HG02763 (cell line): Measurements from ENCODE around the gene UBE2S.
"Not testable (repeated sequence)": the region's sequence is repeated elsewhere in the genome, so short reads cannot be mapped to it uniquely, and the experiment has no call there.

ENCODE experiments used
- ATAC-seq: cut with Tn5 transposase; IDR thresholded peaks from one replicate; pipeline ENCODE4 v1.9.1; 2021; ENCODE audit warnings: mild to moderate bottlenecking, moderate library complexity; ENCODE audit not compliant: unreplicated experiment

The UBE2S gene

GRCh38 chr19:55406826-55407549 is 600 bp downstream of the UBE2S start:
- no peak for ATAC-seq

GRCh38 chr19:55406091-55406825 is 1.3 kb downstream of the UBE2S start:
- no peak for ATAC-seq

GRCh38 chr19:55405638-55406037 is 1.9 kb downstream of the UBE2S start:
- ATAC-seq, result no peak

- no peak for ATAC-seq
Observed at GRCh38 chr19:55402509-55402908, 5.1 kb downstream of the UBE2S start.

- not testable (repeated sequence) for ATAC-seq
Observed at GRCh38 chr19:55401390-55401789, 6.2 kb downstream of the UBE2S start.

GRCh38 chr19:55400281-55401087 is 7.1 kb downstream of the UBE2S start:
- ATAC-seq, result no peak

- ATAC-seq, result no peak
Observed at GRCh38 chr19:55398200-55398925, 9.2 kb downstream of the UBE2S start.

GRCh38 chr19:55392820-55393761 is 14.5 kb downstream of the UBE2S start:
- no peak for ATAC-seq

- no peak for ATAC-seq
Observed at GRCh38 chr19:55391702-55392615, 15.6 kb downstream of the UBE2S start.

- no peak for ATAC-seq
Observed at GRCh38 chr19:55391191-55391670, 16.4 kb downstream of the UBE2S start.

GRCh38 chr19:55390461-55390880 is 17.1 kb downstream of the UBE2S start:
- no peak for ATAC-seq

GRCh38 chr19:55389386-55390317 is 17.9 kb downstream of the UBE2S start:
- ATAC-seq, result no peak

GRCh38 chr19:55387736-55388497 is 19.7 kb downstream of the UBE2S start:
- ATAC-seq, result no peak

GRCh38 chr19:55386493-55386971 is 21.1 kb downstream of the UBE2S start:
- no peak for ATAC-seq

- peak; percentile 71 for ATAC-seq
Observed at GRCh38 chr19:55385724-55386492, 21.7 kb downstream of the UBE2S start, which contains the start of gene RPL28. RPL28 (plus strand) TSS chr19:55385932; CDS start chr19:55386358, 426 bp downstream.
